Middle frontal gyrus (tissue), 1 donor: ENCODE measurements around the gene LNX1.

ENCODE experiments used
- DNase-seq: peaks from one replicate; pipeline ENCODE4 v3.0.0-alpha.2; 2015; ENCODE audit warnings: low spot score; ENCODE audit errors: extremely low spot score

LNX1 gene

GRCh38 chr4:53599632-53600031 is 8.3 kb upstream of the LNX1 start:
- no peak for DNase-seq

- DNase-seq, result no peak
These were observed 7.6 kb upstream of the LNX1 start for GRCh38 chr4:53598901-53599300.

- no peak for DNase-seq
These were observed 7.2 kb upstream of the LNX1 start for GRCh38 chr4:53598483-53598882.

GRCh38 chr4:53596901-53597300 is 5.6 kb upstream of the LNX1 start:
- DNase-seq, result no peak

GRCh38 chr4:53595834-53596233 is 4.5 kb upstream of the LNX1 start:
- DNase-seq, result no peak

- DNase-seq, result no peak
These were observed 3.9 kb upstream of the LNX1 start for GRCh38 chr4:53595204-53595603.

GRCh38 chr4:53593765-53594164 is 2.5 kb upstream of the LNX1 start:
- DNase-seq, result no peak

GRCh38 chr4:53592686-53593501 is 1.6 kb upstream of the LNX1 start:
- DNase-seq, result no peak

GRCh38 chr4:53592122-53592521 is 836 bp upstream of the LNX1 start:
- no peak for DNase-seq

- no peak for DNase-seq
These were observed 1.1 kb downstream of the LNX1 start for GRCh38 chr4:53590187-53590586.

- no peak for DNase-seq
These were observed 1.8 kb downstream of the LNX1 start for GRCh38 chr4:53589511-53589910.

- no peak for DNase-seq
These were observed 4.2 kb downstream of the LNX1 start for GRCh38 chr4:53587135-53587534.

- no peak for DNase-seq
These were observed 5.0 kb downstream of the LNX1 start for GRCh38 chr4:53586121-53586816.

- no peak for DNase-seq
These were observed 6.6 kb downstream of the LNX1 start for GRCh38 chr4:53584658-53585057.

- no peak for DNase-seq
These were observed 7.8 kb downstream of the LNX1 start for GRCh38 chr4:53583513-53583912.

- DNase-seq, result no peak
These were observed 9.1 kb downstream of the LNX1 start for GRCh38 chr4:53582194-53582593.

- no peak for DNase-seq
These were observed 11.0 kb downstream of the LNX1 start for GRCh38 chr4:53580274-53580673.

GRCh38 chr4:53579826-53580225 is 11.5 kb downstream of the LNX1 start:
- no peak for DNase-seq

GRCh38 chr4:53576676-53577372 is 14.5 kb downstream of the LNX1 start:
- no peak for DNase-seq

GRCh38 chr4:53576071-53576617 is 15.1 kb downstream of the LNX1 start:
- no peak for DNase-seq

GRCh38 chr4:53575552-53575951 is 15.7 kb downstream of the LNX1 start:
- no peak for DNase-seq

- no peak for DNase-seq
These were observed 16.8 kb downstream of the LNX1 start for GRCh38 chr4:53574528-53574927.
